Ureter (tissue), 1 donor: ENCODE measurements around the gene SMG6. TPM values are rescaled to one million over a fixed set of nuclear protein-coding genes. Genes with fewer than 3 reads are reported as not detected.

Experiments used
- DNase-seq: peaks from one replicate; pipeline ENCODE4 v3.0.0-alpha.2; 2020; ENCODE audit warnings: low spot score
- total RNA-seq: library from RNA; stranded (reverse); gene quantifications from one replicate; pipeline ENCODE4 v1.2.4, GENCODE V29; 2023
- donor health status: DM: yes; HTN: yes; CAD: no.

The SMG6 gene
- total RNA-seq, 1 donor from 2014 or later = 58.4 TPM

- no peak for DNase-seq
Observed at GRCh38 chr17:2105663-2106062, 197.9 kb downstream of the SMG6 start.

GRCh38 chr17:2102931-2103809, 200.4 kb downstream of the SMG6 start:
- no peak for DNase-seq

- peak; percentile 91 for DNase-seq
Observed at GRCh38 chr17:2101448-2102257, 201.9 kb downstream of the SMG6 start.

- no peak for DNase-seq
Observed at GRCh38 chr17:2095536-2095910, 208.1 kb downstream of the SMG6 start.

GRCh38 chr17:2094891-2095535, 208.6 kb downstream of the SMG6 start:
- DNase-seq = peak; percentile 82

- DNase-seq = no peak
Observed at GRCh38 chr17:2093349-2093748, 210.2 kb downstream of the SMG6 start.

GRCh38 chr17:2092253-2092652, 211.3 kb downstream of the SMG6 start:
- no peak for DNase-seq

GRCh38 chr17:2090804-2091534, 212.6 kb downstream of the SMG6 start:
- DNase-seq = no peak

- DNase-seq = no peak
Observed at GRCh38 chr17:2090210-2090641, 213.4 kb downstream of the SMG6 start.

- DNase-seq = no peak
Observed at GRCh38 chr17:2089021-2089422, 214.6 kb downstream of the SMG6 start.

- no peak for DNase-seq
Observed at GRCh38 chr17:2087597-2088211, 215.9 kb downstream of the SMG6 start.

- no peak for DNase-seq
Observed at GRCh38 chr17:2086306-2086705, 217.3 kb downstream of the SMG6 start.

- no peak for DNase-seq
Observed at GRCh38 chr17:2085648-2085949, 218.0 kb downstream of the SMG6 start.

GRCh38 chr17:2084766-2085647, 218.6 kb downstream of the SMG6 start:
- peak; percentile 71 for DNase-seq

- peak; percentile 68 for DNase-seq
Observed at GRCh38 chr17:2084036-2084765, 219.4 kb downstream of the SMG6 start.

- peak; percentile 79 for DNase-seq
Observed at GRCh38 chr17:2083613-2084035, 220.0 kb downstream of the SMG6 start.

GRCh38 chr17:2082003-2082781, 221.4 kb downstream of the SMG6 start:
- DNase-seq = no peak

GRCh38 chr17:2081564-2081963, 222.0 kb downstream of the SMG6 start:
- DNase-seq = no peak

- DNase-seq = no peak
Observed at GRCh38 chr17:2077040-2077439, 226.5 kb downstream of the SMG6 start.
